SU-DHL-6 (cell line): ENCODE measurements around the gene ZNF516.

Experiments
- H2AFZ ChIP-seq: fragments of 200-600 bp; sonication (generic); 2 replicates; pipeline ENCODE4 v1.6.1; 2014; ENCODE audit warnings: low read depth, mild to moderate bottlenecking, moderate library complexity, mixed read lengths, antibody characterized with exemption, low read length; ENCODE audit not compliant: severe bottlenecking
- H3F3A ChIP-seq: fragments of 200-600 bp; shearing (Covaris generic); 2 replicates; pipeline ENCODE4 v1.6.0; 2016; ENCODE audit warnings: antibody characterized with exemption, mild to moderate bottlenecking; ENCODE audit not compliant: insufficient read depth
- H3K27ac ChIP-seq: fragments of 200-600 bp; sonication (generic); 2 replicates; pipeline ENCODE4 v1.5.1; 2016; ENCODE audit warnings: low read depth, mild to moderate bottlenecking, low read length, moderate library complexity, mixed read lengths
- H3K27me3 ChIP-seq: fragments of 200-600 bp; sonication (generic), shearing (Covaris generic); 2 replicates; pipeline ENCODE4 v1.6.0; 2014; ENCODE audit warnings: mild to moderate bottlenecking, low read length
- H3K36me3 ChIP-seq: fragments of 200-600 bp; sonication (generic); 2 replicates; pipeline ENCODE4 v1.6.1; 2014; ENCODE audit warnings: mild to moderate bottlenecking, low read length, mixed read lengths
- H3K4me2 ChIP-seq: fragments of 300-600, 200-600 bp; shearing (Covaris generic), sonication (generic); 2 replicates; pipeline ENCODE4 v1.6.0; 2014; ENCODE audit warnings: low read length, low read depth, mild to moderate bottlenecking; ENCODE audit not compliant: poor library complexity, severe bottlenecking
- H3K4me3 ChIP-seq: fragments of 200-600 bp; sonication (generic); 2 replicates; pipeline ENCODE4 v1.5.1; 2014; ENCODE audit warnings: antibody characterized with exemption, low read length, mild to moderate bottlenecking, mixed read lengths; ENCODE audit not compliant: insufficient read depth, poor library complexity, severe bottlenecking
- H3K79me2 ChIP-seq: fragments of 200-600 bp; sonication (generic); 2 replicates; pipeline ENCODE4 v1.6.1; 2014; ENCODE audit warnings: mild to moderate bottlenecking, low read length, moderate library complexity; ENCODE audit not compliant: insufficient read depth
- H3K9ac ChIP-seq: fragments of 200-600 bp; sonication (generic); 2 replicates; pipeline ENCODE4 v1.7.0; 2014; ENCODE audit warnings: mild to moderate bottlenecking, low read length
- H3K9me2 ChIP-seq: fragments of 200-600 bp; sonication (generic); replicated peaks from 2 replicates; pipeline ENCODE4 v1.6.1; 2014; ENCODE audit warnings: low read length; ENCODE audit not compliant: insufficient read depth
- H3K9me3 ChIP-seq: fragments of 200-600 bp; sonication (generic); 2 replicates; pipeline ENCODE4 v1.6.1; 2014; ENCODE audit warnings: low read length, mixed read lengths; ENCODE audit not compliant: insufficient read depth
- H4K20me1 ChIP-seq: fragments of 200-600 bp; sonication (generic); 2 replicates; pipeline ENCODE4 v1.6.1; 2014; ENCODE audit warnings: low read depth, mild to moderate bottlenecking, antibody characterized with exemption, low read length, moderate library complexity, mixed read lengths
- CTCF ChIP-seq: fragments of 200-600 bp; sonication (generic); IDR thresholded peaks from one replicate; pipeline ENCODE4 v1.5.1; 2017; ENCODE audit warnings: antibody characterized with exemption, mild to moderate bottlenecking, low read length, moderate library complexity; ENCODE audit not compliant: insufficient read depth, poor library complexity, severe bottlenecking
- EZH2phosphoT487 ChIP-seq: fragments of 200-600 bp; sonication (generic), shearing (Covaris generic); conservative IDR thresholded peaks from 2 replicates; pipeline ENCODE4 v1.6.1; 2018; ENCODE audit warnings: mild to moderate bottlenecking, antibody characterized with exemption, low read length, moderate library complexity, mixed read lengths

ZNF516 gene

GRCh38 chr18:76386886-76387285, 108.2 kb downstream of the ZNF516 start:
- Histone ChIP-seq H4K20me1 (no peaks in the 10 kb centered on the region; the same call in 1 of the 2 replicates), H3K9me3 (no peaks in the 10 kb centered on the region), H3K4me2 (no peak overlapping the region), H2AFZ (no peak overlapping the region), H3K9ac (no peak overlapping the region), H3F3A (no peaks in the 10 kb centered on the region), H3K4me3 (no peak overlapping the region), H3K9me2 (no peaks in the 10 kb centered on the region), H3K27ac (no peak overlapping the region), H3K36me3 (no peaks in the 10 kb centered on the region), H3K79me2 (peaks cover 67% of the 10 kb centered on the region), H3K27me3 (no peaks in the 10 kb centered on the region)
- TF ChIP-seq EZH2phosphoT487 (no peak), CTCF (no peak)

GRCh38 chr18:76386071-76386470, 109.0 kb downstream of the ZNF516 start:
- Histone ChIP-seq H3K27ac (no peak overlapping the region), H3K4me3 (no peak overlapping the region), H3K27me3 (no peaks in the 10 kb centered on the region), H2AFZ (no peak overlapping the region), H4K20me1 (no peaks in the 10 kb centered on the region; the same call in 1 of the 2 replicates), H3K9ac (no peak overlapping the region), H3K9me3 (no peaks in the 10 kb centered on the region), H3K4me2 (no peak overlapping the region), H3F3A (no peaks in the 10 kb centered on the region), H3K36me3 (no peaks in the 10 kb centered on the region), H3K9me2 (no peaks in the 10 kb centered on the region), H3K79me2 (peaks cover 61% of the 10 kb centered on the region)
- TF ChIP-seq CTCF (no peak), EZH2phosphoT487 (no peak)

- no peaks in the 10 kb centered on the region for H3K27me3 ChIP-seq
- H3K9me3 ChIP-seq, result no peaks in the 10 kb centered on the region
- no peaks in the 10 kb centered on the region for H4K20me1 ChIP-seq
- H3K9me2 ChIP-seq, result no peaks in the 10 kb centered on the region
- no peak overlapping the region for H3K27ac ChIP-seq
- peaks cover 57% of the 10 kb centered on the region for H3K79me2 ChIP-seq
- H3K4me2 ChIP-seq, result no peak overlapping the region
- H3K4me3 ChIP-seq, result no peak overlapping the region
- H3K9ac ChIP-seq, result no peak overlapping the region
- TF ChIP-seq CTCF (no peak), EZH2phosphoT487 (no peak)
- no peaks in the 10 kb centered on the region for H3K36me3 ChIP-seq
- H2AFZ ChIP-seq, result no peak overlapping the region
- no peaks in the 10 kb centered on the region for H3F3A ChIP-seq
Measured at GRCh38 chr18:76385681-76385975, 109.4 kb downstream of the ZNF516 start.
